ENCODE measurements around the gene OVOL3. TPM values are rescaled to one million over a fixed set of nuclear protein-coding genes. Genes with fewer than 3 reads are reported as not detected.

The OVOL3 gene
- total and polyA plus RNA-seq, 8 donors = 0.27 to 0.34 TPM; not detected in 6

GRCh38 chr19:36072081-36072480 is 38.9 kb upstream of the OVOL3 start:
- Histone ChIP-seq H3K4me3 (no peak overlapping the region), H3K27me3 (no peaks in the 10 kb centered on the region), H3K9me3 (no peaks in the 10 kb centered on the region), H3K4me1 (no peaks in the 10 kb centered on the region), H3K27ac (no peak overlapping the region), H3K36me3 (peaks cover 0 to 29% of the 10 kb centered on the region in 2 donors)
- TF ChIP-seq, protein P1, sequence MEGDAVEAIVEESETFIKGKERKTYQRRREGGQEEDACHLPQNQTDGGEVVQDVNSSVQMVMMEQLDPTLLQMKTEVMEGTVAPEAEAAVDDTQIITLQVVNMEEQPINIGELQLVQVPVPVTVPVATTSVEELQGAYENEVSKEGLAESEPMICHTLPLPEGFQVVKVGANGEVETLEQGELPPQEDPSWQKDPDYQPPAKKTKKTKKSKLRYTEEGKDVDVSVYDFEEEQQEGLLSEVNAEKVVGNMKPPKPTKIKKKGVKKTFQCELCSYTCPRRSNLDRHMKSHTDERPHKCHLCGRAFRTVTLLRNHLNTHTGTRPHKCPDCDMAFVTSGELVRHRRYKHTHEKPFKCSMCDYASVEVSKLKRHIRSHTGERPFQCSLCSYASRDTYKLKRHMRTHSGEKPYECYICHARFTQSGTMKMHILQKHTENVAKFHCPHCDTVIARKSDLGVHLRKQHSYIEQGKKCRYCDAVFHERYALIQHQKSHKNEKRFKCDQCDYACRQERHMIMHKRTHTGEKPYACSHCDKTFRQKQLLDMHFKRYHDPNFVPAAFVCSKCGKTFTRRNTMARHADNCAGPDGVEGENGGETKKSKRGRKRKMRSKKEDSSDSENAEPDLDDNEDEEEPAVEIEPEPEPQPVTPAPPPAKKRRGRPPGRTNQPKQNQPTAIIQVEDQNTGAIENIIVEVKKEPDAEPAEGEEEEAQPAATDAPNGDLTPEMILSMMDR (IDR thresholded peaks at IDR 0.05) = no peak
- ATAC-seq = no peak
- DNase-seq = no peak
- intact Hi-C loops (cut with DNase I) = no loop called here

- ATAC-seq (no peak), DNase-seq (no peak)
- no peaks in the 10 kb centered on the region for H3K4me1 ChIP-seq
- H3K9me3 ChIP-seq = no peaks in the 10 kb centered on the region
- H3K36me3 ChIP-seq = peaks cover 0 to 18% of the 10 kb centered on the region in 2 donors
- no peak overlapping the region for H3K27ac ChIP-seq
- intact Hi-C loops (cut with DNase I) = no loop called here
- no peaks in the 10 kb centered on the region for H3K27me3 ChIP-seq
- TF ChIP-seq, protein P1 (IDR thresholded peaks at IDR 0.05) = no peak
- H3K4me3 ChIP-seq = no peak overlapping the region
Measured at GRCh38 chr19:36073121-36073876, 37.6 kb upstream of the OVOL3 start.

DNA sequence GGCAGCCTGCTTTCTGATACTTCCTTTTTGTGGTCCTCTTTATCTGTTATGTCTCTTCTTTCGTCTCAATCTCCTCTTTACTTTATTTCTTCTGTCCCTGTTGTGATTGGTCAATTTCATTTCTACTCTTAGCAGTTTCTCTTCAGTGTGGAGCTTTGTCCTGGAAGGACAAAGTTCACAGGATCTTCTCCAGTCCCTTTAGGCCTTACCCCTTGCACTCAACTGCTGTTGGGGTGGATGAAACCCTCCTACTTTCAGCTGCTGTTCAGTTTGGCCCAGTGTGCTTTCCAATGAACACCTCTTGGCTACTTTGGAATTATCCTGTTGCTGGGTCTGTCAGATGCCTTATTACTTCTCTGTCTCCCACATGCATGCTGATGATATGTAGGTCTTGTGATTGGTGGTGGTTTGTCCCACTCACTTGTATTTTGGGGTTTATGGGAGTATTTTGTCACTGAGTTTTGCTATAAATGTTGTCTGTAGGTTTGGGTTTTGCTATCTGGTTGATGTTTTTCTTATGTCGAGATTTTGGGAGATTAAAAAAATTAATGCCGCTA is 31.5 kb upstream of the OVOL3 start:
- no peak overlapping the region for H3K27ac ChIP-seq
- H3K4me3 ChIP-seq = no peak overlapping the region
- no peak for ATAC-seq
- TF ChIP-seq, protein P1 (IDR thresholded peaks at IDR 0.05) = no peak
- no peaks in the 10 kb centered on the region for H3K27me3 ChIP-seq
- peaks cover 0 to 41% of the 10 kb centered on the region in 2 donors for H3K36me3 ChIP-seq
- no peaks in the 10 kb centered on the region for H3K9me3 ChIP-seq
- no peaks in the 10 kb centered on the region for H3K4me1 ChIP-seq
- intact Hi-C loops (cut with DNase I) = no loop called here
- DNase-seq = no peak

DNA sequence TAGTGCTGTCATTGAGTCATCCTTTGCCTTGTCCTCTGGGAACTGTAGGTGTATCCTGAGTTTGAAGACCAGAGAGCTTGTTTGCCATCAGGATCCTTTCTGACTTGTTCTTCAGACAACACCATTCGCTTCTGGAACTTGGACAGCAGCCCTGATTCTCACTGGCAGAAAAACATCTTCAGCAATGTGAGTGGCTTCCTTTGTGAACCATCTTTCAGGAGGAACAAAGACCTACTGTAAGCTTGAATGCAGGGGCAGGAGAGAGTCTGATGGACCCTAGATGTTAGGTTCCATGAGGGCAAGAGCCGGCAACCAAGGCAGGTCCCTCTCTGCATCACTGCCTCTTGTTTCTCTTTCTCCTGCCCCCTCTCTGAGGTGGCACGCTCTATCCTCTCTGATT is 29.6 kb upstream of the OVOL3 start:
- Histone ChIP-seq H3K27me3 (no peaks in the 10 kb centered on the region), H3K9me3 (no peaks in the 10 kb centered on the region), H3K4me1 (no peaks in the 10 kb centered on the region), H3K4me3 (no peak overlapping the region), H3K27ac (no peak overlapping the region), H3K36me3 (peaks cover 0 to 36% of the 10 kb centered on the region in 2 donors)
- TF ChIP-seq, protein P1 (IDR thresholded peaks at IDR 0.05) = no peak
- intact Hi-C loops (cut with DNase I) = no loop called here
- DNase-seq (no peak), ATAC-seq (no peak)

- Histone ChIP-seq H3K27me3 (no peaks in the 10 kb centered on the region), H3K9me3 (no peaks in the 10 kb centered on the region), H3K4me3 (no peak overlapping the region), H3K36me3 (peaks cover 0 to 40% of the 10 kb centered on the region in 2 donors), H3K4me1 (no peaks in the 10 kb centered on the region), H3K27ac (no peak overlapping the region)
- TF ChIP-seq, protein P1 (IDR thresholded peaks at IDR 0.05) = no peak
- intact Hi-C loops (cut with DNase I) = no loop called here
- DNase-seq (no peak), ATAC-seq (no peak)
Measured at GRCh38 chr19:36081894-36082293, 29.0 kb upstream of the OVOL3 start.

Data from left lung (tissue), 10 donors.